Endodermal cell (in vitro differentiated cells): ENCODE measurements around the gene MPC1. TPM values are rescaled to one million over a fixed set of nuclear protein-coding genes. Genes with fewer than 3 reads are reported as not detected.
"Not testable (repeated sequence)": the region's sequence is repeated elsewhere in the genome, so short reads cannot be mapped to it uniquely, and the experiment has no call there.

Source experiments
- DNase-seq: peaks from one replicate; pipeline ENCODE4 v3.0.0-alpha.2; 2017
- H3K27ac ChIP-seq: 2 replicates; pipeline ENCODE4 v1.5.1; 2013; ENCODE audit warnings: mild to moderate bottlenecking, low read depth, low read length, moderate library complexity
- H3K27me3 ChIP-seq: 2 replicates; pipeline ENCODE4 v1.6.1; 2013; ENCODE audit warnings: mild to moderate bottlenecking, low read length, moderate library complexity; ENCODE audit not compliant: insufficient read depth, control insufficient read depth, poor library complexity, severe bottlenecking
- H3K36me3 ChIP-seq: 2 replicates; pipeline ENCODE4 v1.7.0; 2013; ENCODE audit warnings: mild to moderate bottlenecking, low read length, moderate library complexity; ENCODE audit not compliant: control insufficient read depth, insufficient read depth
- H3K4me1 ChIP-seq: one replicate; pipeline ENCODE4 v1.7.0; 2013; ENCODE audit warnings: low read length; ENCODE audit not compliant: control insufficient read depth, insufficient read depth
- H3K4me3 ChIP-seq: 2 replicates; pipeline ENCODE4 v1.5.1; 2013; ENCODE audit warnings: mild to moderate bottlenecking, low read length, moderate library complexity
- H3K9ac ChIP-seq: 2 replicates; pipeline ENCODE4 v1.6.1; 2013; ENCODE audit warnings: mild to moderate bottlenecking, low read length, moderate library complexity; ENCODE audit not compliant: poor library complexity, severe bottlenecking; ENCODE audit errors: extremely low read depth
- H3K9me3 ChIP-seq: 2 replicates; pipeline ENCODE4 v1.6.1; 2013; ENCODE audit warnings: mild to moderate bottlenecking, low read length, moderate library complexity; ENCODE audit not compliant: control insufficient read depth
- H3K27ac Mint-ChIP-seq: 2 replicates; pipeline ENCODE4 v1.8.0; 2020; ENCODE audit warnings: mixed read lengths
- H3K27me3 Mint-ChIP-seq: 2 replicates; pipeline ENCODE4 v1.8.0; 2021; ENCODE audit warnings: mild to moderate bottlenecking, mixed read lengths; ENCODE audit not compliant: insufficient read depth
- H3K36me3 Mint-ChIP-seq: 2 replicates; pipeline ENCODE4 v1.8.0; 2020; ENCODE audit warnings: low read depth, mixed read lengths
- H3K4me1 Mint-ChIP-seq: 2 replicates; pipeline ENCODE4 v1.8.0; 2020; ENCODE audit warnings: mixed read lengths
- H3K4me3 Mint-ChIP-seq: 2 replicates; pipeline ENCODE4 v1.8.0; 2020; ENCODE audit warnings: mild to moderate bottlenecking, moderate library complexity, mixed read lengths
- H3K9me3 Mint-ChIP-seq: 2 replicates; pipeline ENCODE4 v1.8.0; 2020; ENCODE audit warnings: mild to moderate bottlenecking, mixed read lengths
- WGBS, 2 experiments: methylation state at CpG; one replicate each; pipeline versions ENCODE4 v1.1.5 to v1.1.7; 2013; ENCODE audit warnings: missing lambda C conversion rate in 2 of 2, mixed read lengths in 1 of 2; ENCODE audit not compliant: insufficient coverage in 1 of 2, insufficient read length in 1 of 2; 5-methylcytosine and 5-hydroxymethylcytosine counted together
- total RNA-seq, 2 donors: library from RNA; stranded (reverse); fragmentation: NEBNext Ultra II Directional in 1 of 2; extraction: Animal tissue kit (Norgen Biotek cat#: 25700) in 1 of 2; gene quantifications; 2 replicates in 1 of 2; 3 replicates in 1 of 2; pipeline ENCODE4 v1.2.1, GENCODE V29; 2021
- TF ChIP-seq, protein P1 (sequence below): fragments of 200-600 bp; sonication (generic); conservative IDR thresholded peaks from 2 replicates; pipeline ENCODE4 v1.5.0; 2021; ENCODE audit warnings: antibody characterized with exemption, mild to moderate bottlenecking

The MPC1 gene
- total RNA-seq, 2 donors from 2014 or later = 8.2 to 8.7 TPM

DNA sequence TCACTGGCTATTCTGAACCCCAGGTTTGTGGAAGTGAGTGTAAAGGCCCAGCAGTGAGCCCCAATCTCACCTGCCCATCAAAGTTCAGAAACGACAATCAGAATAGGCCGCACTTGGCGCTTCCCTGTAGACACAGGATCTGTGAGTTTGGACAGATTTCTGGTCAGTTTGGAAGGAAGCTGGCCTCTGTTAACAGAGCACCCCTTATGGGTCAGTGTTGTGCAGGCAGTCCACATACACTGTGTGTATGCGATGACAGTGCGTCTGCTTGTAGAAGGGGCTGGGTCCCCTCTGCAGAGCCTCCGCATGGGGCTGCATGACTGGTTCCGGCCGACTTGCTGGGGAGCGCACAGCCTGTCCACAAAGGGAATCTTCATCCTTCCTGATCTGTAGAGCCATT lies 3.4 kb upstream of the MPC1 start:
- H3K27me3 ChIP-seq = peaks cover 2% of the 10 kb centered on the region
- WGBS, 2 experiments = 92% methylated on average over 9 of the region's 9 CpGs
- H3K27ac Mint-ChIP-seq = no peak overlapping the region
- H3K36me3 Mint-ChIP-seq = no peaks in the 10 kb centered on the region
- H3K9me3 ChIP-seq = no peaks in the 10 kb centered on the region
- TF ChIP-seq, protein P1, sequence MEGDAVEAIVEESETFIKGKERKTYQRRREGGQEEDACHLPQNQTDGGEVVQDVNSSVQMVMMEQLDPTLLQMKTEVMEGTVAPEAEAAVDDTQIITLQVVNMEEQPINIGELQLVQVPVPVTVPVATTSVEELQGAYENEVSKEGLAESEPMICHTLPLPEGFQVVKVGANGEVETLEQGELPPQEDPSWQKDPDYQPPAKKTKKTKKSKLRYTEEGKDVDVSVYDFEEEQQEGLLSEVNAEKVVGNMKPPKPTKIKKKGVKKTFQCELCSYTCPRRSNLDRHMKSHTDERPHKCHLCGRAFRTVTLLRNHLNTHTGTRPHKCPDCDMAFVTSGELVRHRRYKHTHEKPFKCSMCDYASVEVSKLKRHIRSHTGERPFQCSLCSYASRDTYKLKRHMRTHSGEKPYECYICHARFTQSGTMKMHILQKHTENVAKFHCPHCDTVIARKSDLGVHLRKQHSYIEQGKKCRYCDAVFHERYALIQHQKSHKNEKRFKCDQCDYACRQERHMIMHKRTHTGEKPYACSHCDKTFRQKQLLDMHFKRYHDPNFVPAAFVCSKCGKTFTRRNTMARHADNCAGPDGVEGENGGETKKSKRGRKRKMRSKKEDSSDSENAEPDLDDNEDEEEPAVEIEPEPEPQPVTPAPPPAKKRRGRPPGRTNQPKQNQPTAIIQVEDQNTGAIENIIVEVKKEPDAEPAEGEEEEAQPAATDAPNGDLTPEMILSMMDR = no peak
- no peak overlapping the region for H3K4me3 Mint-ChIP-seq
- H3K9ac ChIP-seq = no peak overlapping the region
- no peaks in the 10 kb centered on the region for H3K9me3 Mint-ChIP-seq
- DNase-seq = no peak
- H3K27ac ChIP-seq = no peak overlapping the region
- no peaks in the 10 kb centered on the region for H3K4me1 ChIP-seq
- H3K36me3 ChIP-seq = no peaks in the 10 kb centered on the region
- H3K4me3 ChIP-seq = no peak overlapping the region
- no peaks in the 10 kb centered on the region for H3K27me3 Mint-ChIP-seq
- peaks cover 16% of the 10 kb centered on the region for H3K4me1 Mint-ChIP-seq

DNA sequence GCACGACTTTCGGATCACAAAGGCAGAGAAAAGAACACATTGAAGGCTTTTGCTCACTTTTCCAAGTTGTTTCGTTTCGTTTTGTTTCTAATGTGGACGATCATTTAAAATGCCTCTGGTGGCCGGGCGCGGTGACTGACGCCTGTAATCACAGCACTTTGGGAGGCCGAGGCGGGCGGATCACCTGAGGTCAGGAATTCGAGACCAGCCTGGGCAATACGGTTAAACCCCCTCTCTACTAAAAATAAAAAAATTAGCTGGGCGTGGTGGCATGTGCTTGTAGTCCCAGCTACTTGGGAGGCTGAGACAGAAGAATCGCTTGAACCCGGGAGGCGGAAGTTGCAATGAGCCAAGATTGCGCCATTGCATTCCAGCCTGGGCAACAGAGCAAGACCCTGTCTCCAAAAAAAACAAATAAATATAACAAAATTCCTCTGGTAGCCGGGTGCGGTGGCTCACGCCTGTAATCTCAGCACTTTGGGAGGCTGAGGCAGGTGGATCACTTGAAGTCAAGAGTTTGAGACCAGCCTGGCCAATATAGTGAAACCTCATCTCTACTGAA lies 1.1 kb upstream of the MPC1 start:
- H3K4me3 Mint-ChIP-seq = peak overlapping the region; percentile 74
- not testable (repeated sequence) for H3K9me3 ChIP-seq
- WGBS, 2 experiments = 41 to 57% methylated on average over 12 to 22 of the region's 22 CpGs

DNA sequence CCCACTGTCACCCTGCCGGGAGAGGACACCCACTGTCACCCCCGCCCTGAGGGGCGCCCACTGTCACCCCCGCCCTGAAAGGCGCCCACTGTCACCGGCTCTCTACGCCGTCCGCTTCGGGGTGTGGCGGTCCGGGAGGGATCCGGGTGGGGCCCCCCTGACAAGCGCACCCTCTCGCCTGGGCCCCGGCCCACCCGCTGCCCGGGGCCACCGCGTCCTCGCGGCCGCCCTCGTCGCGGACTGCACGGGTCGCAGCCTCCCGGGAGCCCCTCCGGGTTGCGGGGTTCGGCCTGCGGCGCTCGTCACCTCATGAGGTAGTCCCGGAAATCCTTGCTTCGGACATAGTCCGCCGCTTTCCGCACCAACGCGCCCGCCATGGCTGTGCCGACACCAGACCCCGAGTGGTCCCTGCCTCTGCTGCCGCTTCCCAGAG lies 224 bp downstream of the MPC1 start:
- H3K27ac ChIP-seq = no peak overlapping the region
- Mint-ChIP-seq H3K27ac (no peak overlapping the region), H3K27me3 (no peaks in the 10 kb centered on the region)

More for the DNA sequence above, 1.1 kb upstream of the MPC1 start:
- not testable (repeated sequence) for H3K27me3 ChIP-seq, H3K9me3 Mint-ChIP-seq, H3K4me1 Mint-ChIP-seq, DNase-seq, H3K4me1 ChIP-seq, H3K36me3 Mint-ChIP-seq, H3K27me3 Mint-ChIP-seq, H3K36me3 ChIP-seq
- peak overlapping the region; percentile 81 for H3K9ac ChIP-seq
- TF ChIP-seq, protein P1 = peak; percentile 63
- H3K4me3 ChIP-seq = peak overlapping the region; percentile 93
- H3K27ac ChIP-seq = peak overlapping the region; percentile 67
- H3K27ac Mint-ChIP-seq = peak overlapping the region; percentile 95

More for the DNA sequence above, 224 bp downstream of the MPC1 start:
- 0% methylated on average over 13 to 46 of the region's 46 CpGs for WGBS, 2 experiments
- H3K4me1 Mint-ChIP-seq = no peaks in the 10 kb centered on the region
- no peaks in the 10 kb centered on the region for H3K4me1 ChIP-seq
- no peak for DNase-seq
- peak overlapping the region; percentile 93 for H3K4me3 ChIP-seq
- H3K9me3 ChIP-seq = no peaks in the 10 kb centered on the region
- H3K4me3 Mint-ChIP-seq = peak overlapping the region; percentile 74
- peak overlapping the region; percentile 34 for H3K9ac ChIP-seq
- H3K36me3 Mint-ChIP-seq = no peaks in the 10 kb centered on the region
- no peaks in the 10 kb centered on the region for H3K36me3 ChIP-seq
- no peaks in the 10 kb centered on the region for H3K9me3 Mint-ChIP-seq
- H3K27me3 ChIP-seq = peaks cover 5% of the 10 kb centered on the region
- TF ChIP-seq, protein P1 = no peak
